ENCODE data around the gene MTX3. TPM values are rescaled to one million over a fixed set of nuclear protein-coding genes. Genes with fewer than 3 reads are reported as not detected.

Gene MTX3
- polyA plus RNA-seq, 3 donors, result 0.43 to 2.4 (median 0.68) TPM

GRCh38 chr5:79931409-79931808, 59.7 kb downstream of the MTX3 start:
- no peak for TF ChIP-seq CTCF (IDR thresholded peaks at IDR 0.05)
- Histone ChIP-seq H4K20me1 (ENCODE audit: insufficient read depth, low read length) (no peaks in the 10 kb centered on the region), H3K9me3 (replicated peaks in 1 of 2; ENCODE audit: control insufficient read depth in 1 of 2, insufficient read depth in 1 of 2, low read length in 2 of 2) (peaks cover 0 to 3% of the 10 kb centered on the region in 2 donors), H3K27ac (ENCODE audit: low read depth in 1 of 2, low read length in 2 of 2) (no peak overlapping the region), H3K9ac (ENCODE audit: insufficient read depth, low read length, poor library complexity, severe bottlenecking) (no peak overlapping the region), H3K27me3 (ENCODE audit: control insufficient read depth in 2 of 2, insufficient read depth in 2 of 2, low read length in 2 of 2) (peaks cover 0 to 7% of the 10 kb centered on the region in 2 donors), H2AFZ (ENCODE audit: insufficient read depth, low read depth, low read length, poor library complexity, severe bottlenecking) (no peak overlapping the region), H3K36me3 (replicated peaks in 1 of 2; ENCODE audit: control insufficient read depth in 1 of 2, insufficient read depth in 2 of 2, low read length in 2 of 2) (no peaks in the 10 kb centered on the region), H3K4me2 (replicated peaks; ENCODE audit: extremely low read depth, low read length, poor library complexity, severe bottlenecking) (no peak overlapping the region), H3K4me3 (replicated peaks in 1 of 3; ENCODE audit: low read depth in 2 of 3, low read length in 3 of 3) (no peak overlapping the region), H3K79me2 (ENCODE audit: insufficient read depth, low read length) (no peaks in the 10 kb centered on the region), H3K4me1 (ENCODE audit: control insufficient read depth in 1 of 2, insufficient read depth in 2 of 2, low read length in 2 of 2) (no peaks in the 10 kb centered on the region)
- intact Hi-C loops (cut with micrococcal nuclease), result no loop called here
- H3K27ac Mint-ChIP-seq, result no peak overlapping the region
- DNase-seq, result no peak
- no peaks in the 10 kb centered on the region for H3K36me3 Mint-ChIP-seq
- WGBS (ENCODE audit: insufficient coverage), result no CpG with 5 or more reads among the region's 2 CpGs
- H3K9me3 Mint-ChIP-seq, result peaks cover 0 to 3% (median 0%) of the 10 kb centered on the region in 7 donors
- H3K27me3 Mint-ChIP-seq (ENCODE audit: low read depth in 3 of 3), result peaks cover 0 to 9% (median 2%) of the 10 kb centered on the region in 3 donors
- no peaks in the 10 kb centered on the region for H3K4me1 Mint-ChIP-seq
- H3K4me3 Mint-ChIP-seq, result no peak overlapping the region

GRCh38 chr5:79929095-79929494, 62.0 kb downstream of the MTX3 start:
- peaks cover 0 to 3% of the 10 kb centered on the region in 2 donors for H3K9me3 ChIP-seq (replicated peaks in 1 of 2; ENCODE audit: control insufficient read depth in 1 of 2, insufficient read depth in 1 of 2, low read length in 2 of 2)
- intact Hi-C loops (cut with micrococcal nuclease), result no loop called here
- Mint-ChIP-seq H3K27me3 (ENCODE audit: low read depth in 3 of 3) (peaks cover 0 to 10% (median 2%) of the 10 kb centered on the region in 3 donors), H3K36me3 (no peaks in the 10 kb centered on the region), H3K4me1 (no peaks in the 10 kb centered on the region), H3K27ac (no peak overlapping the region), H3K4me3 (no peak overlapping the region), H3K9me3 (peaks cover 0 to 3% (median 0%) of the 10 kb centered on the region in 7 donors)
- H4K20me1 ChIP-seq (ENCODE audit: insufficient read depth, low read length), result no peaks in the 10 kb centered on the region
- no peak overlapping the region for H3K4me3 ChIP-seq (replicated peaks in 1 of 3; ENCODE audit: low read depth in 2 of 3, low read length in 3 of 3)
- no peak for DNase-seq
- peaks cover 0 to 7% of the 10 kb centered on the region in 2 donors for H3K27me3 ChIP-seq (ENCODE audit: control insufficient read depth in 2 of 2, insufficient read depth in 2 of 2, low read length in 2 of 2)
- H3K4me2 ChIP-seq (replicated peaks; ENCODE audit: extremely low read depth, low read length, poor library complexity, severe bottlenecking), result no peak overlapping the region
- H3K79me2 ChIP-seq (ENCODE audit: insufficient read depth, low read length), result no peaks in the 10 kb centered on the region
- no peak overlapping the region for H3K9ac ChIP-seq (ENCODE audit: insufficient read depth, low read length, poor library complexity, severe bottlenecking)
- H3K4me1 ChIP-seq (ENCODE audit: control insufficient read depth in 1 of 2, insufficient read depth in 2 of 2, low read length in 2 of 2), result no peaks in the 10 kb centered on the region
- no peak for TF ChIP-seq CTCF (IDR thresholded peaks at IDR 0.05)
- H3K36me3 ChIP-seq (replicated peaks in 1 of 2; ENCODE audit: control insufficient read depth in 1 of 2, insufficient read depth in 2 of 2, low read length in 2 of 2), result no peaks in the 10 kb centered on the region
- 100% methylated on average over 1 of the region's 5 CpGs for WGBS (ENCODE audit: insufficient coverage)
- H2AFZ ChIP-seq (ENCODE audit: insufficient read depth, low read depth, low read length, poor library complexity, severe bottlenecking), result no peak overlapping the region
- no peak overlapping the region for H3K27ac ChIP-seq (ENCODE audit: low read depth in 1 of 2, low read length in 2 of 2)

Small RNA genes within 50 kb of the gene (small RNA-seq; reads per million reads assigned to genes)
- gene TRMT112P2 (ENCODE audit: insufficient read length, low read depth), result not detected

Other genes with a start within 250 kb of the MTX3 start
- gene THBS4, start 44.1 kb upstream of the MTX3 start, polyA plus RNA-seq, result under 1 TPM in 1 of 3 donors, not detected in 2; 0.03 TPM